OCI-LY7 (cell line): Measurements from ENCODE around the gene ANKRD44. TPM values are rescaled to one million over a fixed set of nuclear protein-coding genes. Genes with fewer than 3 reads are reported as not detected.
A peak's percentile ranks its signal among the peaks of the same experiment; 100 is the strongest.

Experiments
- BruUV-seq: library from RNA; stranded (reverse); fragments of 400-500 nt; replicated peaks from 2 replicates; lab custom pipeline; 2021; lab: Mats Ljungman, UMichigan
- CTCF ChIA-PET: fragments of 300-600 bp; sonication (Branson Sonifier 250); formaldehyde crosslinking; loops from one replicate; lab custom pipeline; 2022; ENCODE audit warnings: antibody characterized with exemption; ENCODE audit not compliant: unreplicated experiment; lab: Charles Lee
- POLR2A ChIA-PET: fragments of 300-600 bp; sonication (Branson Sonifier 250); formaldehyde crosslinking; loops from one replicate; lab custom pipeline; 2022; ENCODE audit warnings: antibody characterized with exemption; lab: Charles Lee
- DNase-seq: peaks from one replicate; pipeline ENCODE4 v3.0.0-alpha.2; 2015; ENCODE audit warnings: low spot score
- H2AFZ ChIP-seq: fragments of 200-600 bp; sonication (generic), shearing (Covaris generic); 2 replicates; pipeline ENCODE4 v1.6.1; 2014; ENCODE audit warnings: mild to moderate bottlenecking, antibody characterized with exemption, low read length, moderate library complexity
- H3K27ac ChIP-seq: fragments of 200-600 bp; sonication (generic); 2 replicates; pipeline ENCODE4 v1.5.1; 2014; ENCODE audit warnings: mixed run types, low read depth, mild to moderate bottlenecking, moderate library complexity, low read length, inconsistent platforms; ENCODE audit not compliant: poor library complexity, severe bottlenecking
- H3K36me3 ChIP-seq: fragments of 200-600 bp; sonication (generic); 2 replicates; pipeline ENCODE4 v1.6.1; 2014; ENCODE audit warnings: mild to moderate bottlenecking, antibody characterized with exemption, low read length, moderate library complexity, mixed read lengths; ENCODE audit not compliant: insufficient read depth
- H3K4me1 ChIP-seq: fragments of 200-600 bp; sonication (generic); 2 replicates; pipeline ENCODE4 v1.5.1; 2014; ENCODE audit warnings: mild to moderate bottlenecking, low read length; ENCODE audit not compliant: insufficient read depth, poor library complexity, severe bottlenecking
- H3K4me2 ChIP-seq: fragments of 200-600 bp; sonication (generic); 2 replicates; pipeline ENCODE4 v1.6.1; 2014; ENCODE audit warnings: mild to moderate bottlenecking, low read length
- H3K4me3 ChIP-seq: fragments of 200-600 bp; sonication (generic); 2 replicates; pipeline ENCODE4 v1.5.1; 2014; ENCODE audit warnings: mild to moderate bottlenecking, low read depth, low read length; ENCODE audit not compliant: poor library complexity, severe bottlenecking
- H3K79me2 ChIP-seq: fragments of 200-600 bp; sonication (generic); 2 replicates; pipeline ENCODE4 v1.6.1; 2016; ENCODE audit warnings: low read depth, mild to moderate bottlenecking, low read length, moderate library complexity, mixed read lengths; ENCODE audit not compliant: insufficient read depth
- H3K9me2 ChIP-seq: fragments of 200-600 bp; sonication (generic); 2 replicates; pipeline ENCODE4 v1.6.1; 2016; ENCODE audit warnings: mild to moderate bottlenecking, low read length, mixed read lengths; ENCODE audit not compliant: insufficient read depth
- H3K9me3 ChIP-seq: fragments of 200-600 bp; sonication (generic); 2 replicates; pipeline ENCODE4 v1.6.1; 2014; ENCODE audit warnings: mild to moderate bottlenecking, mixed run types, low read length, mixed read lengths
- H4K20me1 ChIP-seq: fragments of 200-600 bp; sonication (generic); 2 replicates; pipeline ENCODE4 v1.6.1; 2014; ENCODE audit warnings: mild to moderate bottlenecking, antibody characterized with exemption, low read length, moderate library complexity, mixed read lengths; ENCODE audit not compliant: insufficient read depth
- EZH2phosphoT487 ChIP-seq: fragments of 200-600 bp; sonication (generic); IDR thresholded peaks from 2 replicates; pipeline ENCODE4 v1.6.1; 2018; ENCODE audit warnings: low read depth, borderline replicate concordance, mild to moderate bottlenecking, mixed run types, antibody characterized with exemption, low read length, moderate library complexity, mixed read lengths
- intact Hi-C: fragments of 100-400 bp; cut with micrococcal nuclease; formaldehyde crosslinking; loops from one replicate; pipeline ENCODE4 v1.10.0; 2022; ENCODE audit not compliant: unreplicated experiment
- total RNA-seq, 2 experiments: library from RNA; depleted of rRNA in 1 of 2; stranded (reverse); fragments of >200 nt in 1 of 2; shearing (Covaris generic) in 1 of 2; gene quantifications; 2 replicates each; pipeline ENCODE4 v1.2.3, GENCODE V29; 2014 to 2022
- TF ChIP-seq, protein P1 (sequence below): fragments of 200-600 bp; sonication (generic); conservative IDR thresholded peaks from 2 replicates; pipeline ENCODE4 v1.5.1; 2014; ENCODE audit warnings: mild to moderate bottlenecking, antibody characterized with exemption, low read length, moderate library complexity, mixed read lengths

Gene ANKRD44
- total RNA-seq, 2 experiments from 2014 or later = 69.4 to 73.7 TPM

DNA sequence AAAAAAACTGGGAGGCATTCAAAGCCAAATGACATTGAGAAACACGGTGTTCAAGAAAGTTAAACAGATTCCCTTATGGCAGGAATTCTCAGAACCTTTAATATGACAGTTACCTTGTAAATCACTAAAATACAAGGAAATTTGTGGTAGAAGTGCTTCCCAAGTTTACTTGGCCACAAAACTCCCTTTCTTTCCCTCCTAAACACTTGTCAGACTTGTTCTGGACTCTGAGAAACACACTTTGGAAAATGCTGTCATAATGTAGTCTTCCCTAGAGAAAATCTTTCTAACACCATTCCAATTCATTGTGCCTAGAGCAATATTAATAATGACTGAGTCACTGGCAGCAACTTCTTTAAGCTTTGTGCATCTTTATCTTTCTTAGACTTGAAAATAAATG, 140.4 kb downstream of the ANKRD44 start:
- TF ChIP-seq, protein P1, sequence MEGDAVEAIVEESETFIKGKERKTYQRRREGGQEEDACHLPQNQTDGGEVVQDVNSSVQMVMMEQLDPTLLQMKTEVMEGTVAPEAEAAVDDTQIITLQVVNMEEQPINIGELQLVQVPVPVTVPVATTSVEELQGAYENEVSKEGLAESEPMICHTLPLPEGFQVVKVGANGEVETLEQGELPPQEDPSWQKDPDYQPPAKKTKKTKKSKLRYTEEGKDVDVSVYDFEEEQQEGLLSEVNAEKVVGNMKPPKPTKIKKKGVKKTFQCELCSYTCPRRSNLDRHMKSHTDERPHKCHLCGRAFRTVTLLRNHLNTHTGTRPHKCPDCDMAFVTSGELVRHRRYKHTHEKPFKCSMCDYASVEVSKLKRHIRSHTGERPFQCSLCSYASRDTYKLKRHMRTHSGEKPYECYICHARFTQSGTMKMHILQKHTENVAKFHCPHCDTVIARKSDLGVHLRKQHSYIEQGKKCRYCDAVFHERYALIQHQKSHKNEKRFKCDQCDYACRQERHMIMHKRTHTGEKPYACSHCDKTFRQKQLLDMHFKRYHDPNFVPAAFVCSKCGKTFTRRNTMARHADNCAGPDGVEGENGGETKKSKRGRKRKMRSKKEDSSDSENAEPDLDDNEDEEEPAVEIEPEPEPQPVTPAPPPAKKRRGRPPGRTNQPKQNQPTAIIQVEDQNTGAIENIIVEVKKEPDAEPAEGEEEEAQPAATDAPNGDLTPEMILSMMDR = no peak
- no peak for TF ChIP-seq EZH2phosphoT487
- Histone ChIP-seq H3K27ac (no peak overlapping the region), H3K79me2 (no peaks in the 10 kb centered on the region), H3K4me2 (no peak overlapping the region), H3K36me3 (peaks cover 5% of the 10 kb centered on the region), H3K9me2 (no peaks in the 10 kb centered on the region), H3K4me1 (peaks cover 50% of the 10 kb centered on the region), H3K4me3 (no peak overlapping the region), H3K9me3 (no peaks in the 10 kb centered on the region), H2AFZ (no peak overlapping the region), H4K20me1 (no peaks in the 10 kb centered on the region)
- DNase-seq = no peak
- BruUV-seq = no TSS peak
- intact Hi-C loops = no loop called here
- POLR2A ChIA-PET = interaction anchor here (0.6 to 1.4 kb wide), 3 partner anchors 57 to 175 kb away, joined by 3 to 7 read pairs (median 3); no protein-coding TSS in a partner anchor
- CTCF ChIA-PET = interaction anchor here (0.8 to 1.9 kb wide), 3 partner anchors 36 to 141 kb away, joined by 3 to 6 read pairs (median 4); no protein-coding TSS in a partner anchor

DNA sequence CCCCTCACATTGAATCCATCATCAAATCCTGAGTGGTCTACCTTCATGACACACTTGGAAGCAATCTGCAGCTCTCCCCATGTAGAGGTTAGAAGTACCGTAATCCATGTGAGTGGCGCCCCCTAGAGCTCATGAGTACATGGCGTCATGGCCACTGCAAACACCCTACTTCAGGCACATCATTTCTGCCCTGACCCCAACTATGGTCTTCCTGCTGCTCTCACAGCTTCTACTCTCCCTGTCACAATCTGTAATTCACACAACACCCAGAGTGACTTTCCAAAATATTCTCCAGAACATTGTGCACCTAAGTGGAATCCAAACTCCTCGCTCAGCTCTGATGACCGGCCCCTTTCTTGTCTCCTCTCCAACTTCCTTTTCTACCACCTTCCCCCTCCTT, 141.9 kb downstream of the ANKRD44 start:
- Histone ChIP-seq H3K4me2 (no peak overlapping the region; the same call in 1 of the 2 replicates), H3K27ac (peak overlapping the region; percentile 6), H3K4me3 (no peak overlapping the region), H3K9me3 (no peaks in the 10 kb centered on the region), H3K9me2 (no peaks in the 10 kb centered on the region), H3K4me1 (peaks cover 50% of the 10 kb centered on the region), H2AFZ (no peak overlapping the region), H4K20me1 (no peaks in the 10 kb centered on the region), H3K36me3 (no peaks in the 10 kb centered on the region; the same call in 1 of the 2 replicates), H3K79me2 (no peaks in the 10 kb centered on the region)
- POLR2A ChIA-PET = interaction anchor here (1.0 to 2.5 kb wide), 5 partner anchors 17 to 58 kb away, joined by 4 to 11 read pairs (median 4); no protein-coding TSS in a partner anchor
- peak; percentile 87 for DNase-seq
- no peak for TF ChIP-seq EZH2phosphoT487
- TF ChIP-seq, protein P1 = peak; percentile 97
- CTCF ChIA-PET = interaction anchor here (0.6 to 4.3 kb wide), 9 partner anchors 13 to 152 kb away, joined by 3 to 41 read pairs (median 3); no protein-coding TSS in a partner anchor
- no TSS peak for BruUV-seq
- intact Hi-C loops = loop anchor here (1.0 to 2.0 kb wide), 3 partner anchors 55 to 210 kb away; no protein-coding TSS in a partner anchor
